ENCODE data around the gene NAV1.

Gene NAV1

GRCh38 chr1:201561601-201562000, 22.7 kb downstream of the NAV1 start:
- DNase-seq (ENCODE audit: low read depth in 1 of 2, low spot score in 1 of 2), result no peak
- TF ChIP-seq, protein P1, sequence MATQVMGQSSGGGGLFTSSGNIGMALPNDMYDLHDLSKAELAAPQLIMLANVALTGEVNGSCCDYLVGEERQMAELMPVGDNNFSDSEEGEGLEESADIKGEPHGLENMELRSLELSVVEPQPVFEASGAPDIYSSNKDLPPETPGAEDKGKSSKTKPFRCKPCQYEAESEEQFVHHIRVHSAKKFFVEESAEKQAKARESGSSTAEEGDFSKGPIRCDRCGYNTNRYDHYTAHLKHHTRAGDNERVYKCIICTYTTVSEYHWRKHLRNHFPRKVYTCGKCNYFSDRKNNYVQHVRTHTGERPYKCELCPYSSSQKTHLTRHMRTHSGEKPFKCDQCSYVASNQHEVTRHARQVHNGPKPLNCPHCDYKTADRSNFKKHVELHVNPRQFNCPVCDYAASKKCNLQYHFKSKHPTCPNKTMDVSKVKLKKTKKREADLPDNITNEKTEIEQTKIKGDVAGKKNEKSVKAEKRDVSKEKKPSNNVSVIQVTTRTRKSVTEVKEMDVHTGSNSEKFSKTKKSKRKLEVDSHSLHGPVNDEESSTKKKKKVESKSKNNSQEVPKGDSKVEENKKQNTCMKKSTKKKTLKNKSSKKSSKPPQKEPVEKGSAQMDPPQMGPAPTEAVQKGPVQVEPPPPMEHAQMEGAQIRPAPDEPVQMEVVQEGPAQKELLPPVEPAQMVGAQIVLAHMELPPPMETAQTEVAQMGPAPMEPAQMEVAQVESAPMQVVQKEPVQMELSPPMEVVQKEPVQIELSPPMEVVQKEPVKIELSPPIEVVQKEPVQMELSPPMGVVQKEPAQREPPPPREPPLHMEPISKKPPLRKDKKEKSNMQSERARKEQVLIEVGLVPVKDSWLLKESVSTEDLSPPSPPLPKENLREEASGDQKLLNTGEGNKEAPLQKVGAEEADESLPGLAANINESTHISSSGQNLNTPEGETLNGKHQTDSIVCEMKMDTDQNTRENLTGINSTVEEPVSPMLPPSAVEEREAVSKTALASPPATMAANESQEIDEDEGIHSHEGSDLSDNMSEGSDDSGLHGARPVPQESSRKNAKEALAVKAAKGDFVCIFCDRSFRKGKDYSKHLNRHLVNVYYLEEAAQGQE (IDR thresholded peaks at IDR 0.05; ENCODE audit: insufficient replicate concordance, low read depth), result no peak
- TF ChIP-seq CTCF (IDR thresholded peaks at IDR 0.05; ENCODE audit: insufficient read depth, low read length), result no peak
- TF ChIP-seq POLR2AphosphoS5 (IDR thresholded peaks at IDR 0.05; ENCODE audit: low read depth), result no peak
- H3K4me3 ChIP-seq (replicated peaks; ENCODE audit: insufficient read depth, low read length), result no peak overlapping the region
- H3K27ac ChIP-seq (replicated peaks), result no peak overlapping the region
- no peaks in the 10 kb centered on the region for H3K27me3 ChIP-seq (ENCODE audit: insufficient read depth, poor library complexity, severe bottlenecking)

- Histone ChIP-seq H3K27me3 (ENCODE audit: insufficient read depth, poor library complexity, severe bottlenecking) (no peaks in the 10 kb centered on the region), H3K4me3 (replicated peaks; ENCODE audit: insufficient read depth, low read length) (no peak overlapping the region), H3K27ac (replicated peaks) (no peak overlapping the region)
- TF ChIP-seq GABPA (IDR thresholded peaks at IDR 0.05; ENCODE audit: low read depth) (no peak), POLR2AphosphoS5 (IDR thresholded peaks at IDR 0.05; ENCODE audit: low read depth) (no peak), CTCF (IDR thresholded peaks at IDR 0.05; ENCODE audit: insufficient read depth, low read length) (no peak), SPI1 (IDR thresholded peaks at IDR 0.05; ENCODE audit: borderline replicate concordance, low read depth) (no peak)
- TF ChIP-seq, protein P1 (IDR thresholded peaks at IDR 0.05; ENCODE audit: insufficient replicate concordance, low read depth), result no peak
- DNase-seq (ENCODE audit: low read depth in 1 of 2, low spot score in 1 of 2), result no peak
Observed at GRCh38 chr1:201562257-201562656, 23.3 kb downstream of the NAV1 start.

GRCh38 chr1:201562659-201563405, 23.9 kb downstream of the NAV1 start:
- DNase-seq (ENCODE audit: low read depth in 1 of 2, low spot score in 1 of 2), result no peak
- Histone ChIP-seq H3K27ac (replicated peaks) (no peak overlapping the region), H3K27me3 (ENCODE audit: insufficient read depth, poor library complexity, severe bottlenecking) (no peaks in the 10 kb centered on the region), H3K4me3 (replicated peaks; ENCODE audit: insufficient read depth, low read length) (no peak overlapping the region)
- TF ChIP-seq CTCF (IDR thresholded peaks at IDR 0.05; ENCODE audit: insufficient read depth, low read length) (no peak), GABPA (IDR thresholded peaks at IDR 0.05; ENCODE audit: low read depth) (no peak), POLR2AphosphoS5 (IDR thresholded peaks at IDR 0.05; ENCODE audit: low read depth) (no peak), SPI1 (IDR thresholded peaks at IDR 0.05; ENCODE audit: borderline replicate concordance, low read depth) (no peak)
- TF ChIP-seq, protein P1 (IDR thresholded peaks at IDR 0.05; ENCODE audit: insufficient replicate concordance, low read depth), result no peak

Measured in HL-60 (cell line).